GM23338 (cell line): ENCODE measurements around the gene LRP1B. TPM values are rescaled to one million over a fixed set of nuclear protein-coding genes. Genes with fewer than 3 reads are reported as not detected.

Experiments
- ATAC-seq: fragments of 200-7000 bp; cut with Tn5 transposase; 3 replicates; pipeline ENCODE4 v1.9.1; 2020
- DNase-seq: peaks from one replicate; pipeline ENCODE4 v3.0.0-alpha.2; 2015; ENCODE audit warnings: low spot score
- H2AFZ ChIP-seq: fragments of 200-600 bp; sonication (generic); 2 replicates; pipeline ENCODE4 v1.8.0; 2016; ENCODE audit warnings: antibody characterized with exemption, mild to moderate bottlenecking, moderate library complexity
- H3F3A ChIP-seq: fragments of 200-600 bp; sonication (generic); replicated peaks from 2 replicates; pipeline ENCODE4 v1.8.0; 2017; ENCODE audit warnings: antibody characterized with exemption, mixed run types, low read depth
- H3K27ac ChIP-seq: fragments of 200-600 bp; sonication (generic); 2 replicates; pipeline ENCODE4 v1.6.1; 2016; ENCODE audit warnings: low read depth
- H3K27me3 ChIP-seq: fragments of 200-600 bp; sonication (generic); 2 replicates; pipeline ENCODE4 v1.8.0; 2016; ENCODE audit warnings: mild to moderate bottlenecking, mixed run types, moderate library complexity; ENCODE audit not compliant: insufficient read depth
- H3K36me3 ChIP-seq: fragments of 200-600 bp; sonication (generic); 2 replicates; pipeline ENCODE4 v1.8.0; 2016; ENCODE audit warnings: mild to moderate bottlenecking; ENCODE audit not compliant: insufficient read depth
- H3K4me1 ChIP-seq: fragments of 200-600 bp; sonication (generic); 2 replicates; pipeline ENCODE4 v1.8.0; 2016; ENCODE audit warnings: mild to moderate bottlenecking, moderate library complexity; ENCODE audit not compliant: insufficient read depth
- H3K4me2 ChIP-seq: fragments of 200-600 bp; sonication (generic); 2 replicates; pipeline ENCODE4 v1.7.1; 2017; ENCODE audit warnings: mixed run types
- H3K4me3 ChIP-seq: fragments of 200-600 bp; sonication (generic); 2 replicates; pipeline ENCODE4 v1.6.1; 2016; ENCODE audit warnings: mixed run types
- H3K79me2 ChIP-seq: fragments of 200-600 bp; sonication (generic); replicated peaks from 2 replicates; pipeline ENCODE4 v1.8.0; 2017; ENCODE audit warnings: mild to moderate bottlenecking; ENCODE audit not compliant: insufficient read depth
- H3K9me2 ChIP-seq: fragments of 200-600 bp; sonication (generic); 2 replicates; pipeline ENCODE4 v1.8.0; 2017; ENCODE audit not compliant: insufficient read depth
- H4K20me1 ChIP-seq: fragments of 200-600 bp; sonication (generic); replicated peaks from 2 replicates; pipeline ENCODE4 v1.8.0; 2017; ENCODE audit warnings: mild to moderate bottlenecking; ENCODE audit not compliant: insufficient read depth
- H3K27ac Mint-ChIP-seq: 2 replicates; pipeline ENCODE4 v1.8.0; 2020; ENCODE audit warnings: inconsistent platforms, mild to moderate bottlenecking, moderate library complexity, mixed read lengths
- H3K27me3 Mint-ChIP-seq: 3 replicates; pipeline ENCODE4 v1.8.0; 2022; ENCODE audit warnings: low read depth, mild to moderate bottlenecking, moderate library complexity, mixed read lengths, inconsistent platforms; ENCODE audit not compliant: insufficient read depth, poor library complexity
- H3K36me3 Mint-ChIP-seq: 3 replicates; pipeline ENCODE4 v1.8.0; 2021; ENCODE audit warnings: low read depth, mild to moderate bottlenecking, inconsistent platforms, moderate library complexity, mixed read lengths
- H3K4me1 Mint-ChIP-seq: 3 replicates; pipeline ENCODE4 v1.8.0; 2020; ENCODE audit warnings: mild to moderate bottlenecking, inconsistent platforms, mixed read lengths
- H3K4me3 Mint-ChIP-seq: 3 replicates; pipeline ENCODE4 v1.8.0; 2021; ENCODE audit warnings: moderate library complexity, mild to moderate bottlenecking, inconsistent platforms, mixed read lengths
- H3K9me3 Mint-ChIP-seq: 3 replicates; pipeline ENCODE4 v1.8.0; 2020; ENCODE audit warnings: moderate library complexity, mild to moderate bottlenecking, inconsistent platforms, mixed read lengths
- NANOG ChIP-seq: IDR thresholded peaks from 2 replicates; pipeline ENCODE4 v1.6.1; 2016; ENCODE audit warnings: antibody characterized with exemption, borderline replicate concordance
- POLR2AphosphoS5 ChIP-seq: IDR thresholded peaks from 2 replicates; pipeline ENCODE4 v1.6.1; 2016; ENCODE audit warnings: antibody characterized with exemption, low read depth
- polyA plus RNA-seq: library from polyadenylated mRNA; unstranded; fragments of >200 nt; fragmentation: Nextera tagmentation; extraction: Ambion mirVana; gene quantifications from 2 replicates; pipeline ENCODE4 v1.2.1, GENCODE V29; 2016
- total RNA-seq: library from RNA; depleted of rRNA; stranded (reverse); fragments of >200 nt; shearing (Covaris generic); gene quantifications from 2 replicates; pipeline ENCODE4 v1.2.3, GENCODE V29; 2014
- TF ChIP-seq, protein P1 (sequence below): IDR thresholded peaks from one replicate; pipeline ENCODE4 v1.6.1; 2018; ENCODE audit warnings: antibody characterized with exemption; ENCODE audit not compliant: unreplicated experiment
- TF ChIP-seq, protein P2 (sequence below): fragments of 250-450 bp; sonication (Bioruptor Pico); IDR thresholded peaks from 2 replicates; pipeline ENCODE4 v1.5.0; 2020; ENCODE audit warnings: mild to moderate bottlenecking, moderate library complexity

LRP1B gene
- total and polyA plus RNA-seq, 2 experiments from 2014 or later: 0.15 to 0.97 TPM

DNA sequence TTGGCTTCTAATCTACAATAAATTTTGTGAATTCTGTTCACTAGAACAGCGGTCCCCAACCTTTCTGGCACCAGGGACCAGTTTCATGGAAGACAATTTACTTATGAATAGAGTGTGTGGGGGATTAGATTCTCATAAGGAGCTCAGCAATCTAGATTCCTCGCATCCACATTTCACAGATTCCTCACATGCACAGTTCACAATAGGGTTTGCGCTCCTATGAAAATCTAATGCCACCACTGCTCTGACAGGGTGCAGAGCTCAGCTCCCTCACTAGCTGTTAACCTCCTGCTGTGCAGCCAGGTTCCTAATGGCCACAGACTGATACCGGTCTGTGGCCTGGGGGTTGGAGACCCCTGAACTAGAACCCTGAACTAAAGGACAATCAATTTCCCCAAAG is 1782.0 kb downstream of the LRP1B start:
- H3K27ac Mint-ChIP-seq: no peak overlapping the region
- 0 out of 3 replicates have a peak overlapping the region, but pooled peaks have one; percentile 9 for H3K4me3 Mint-ChIP-seq

More for the DNA sequence above, 1782.0 kb downstream of the LRP1B start:
- Mint-ChIP-seq H3K27me3 (no peaks in the 10 kb centered on the region), H3K4me1 (peaks cover 13% of the 10 kb centered on the region), H3K36me3 (no peaks in the 10 kb centered on the region), H3K9me3 (no peaks in the 10 kb centered on the region)
- H4K20me1 ChIP-seq: no peaks in the 10 kb centered on the region
- H2AFZ ChIP-seq: no peak overlapping the region
- no peaks in the 10 kb centered on the region for H3K79me2 ChIP-seq
- no peaks in the 10 kb centered on the region for H3K9me2 ChIP-seq
- ATAC-seq (peak; percentile 74), DNase-seq (peak; percentile 67)
- H3K4me1 ChIP-seq: peaks cover 13% of the 10 kb centered on the region
- peak; percentile 46; the same call in 1 of the 2 replicates for TF ChIP-seq NANOG
- TF ChIP-seq, protein P1, sequence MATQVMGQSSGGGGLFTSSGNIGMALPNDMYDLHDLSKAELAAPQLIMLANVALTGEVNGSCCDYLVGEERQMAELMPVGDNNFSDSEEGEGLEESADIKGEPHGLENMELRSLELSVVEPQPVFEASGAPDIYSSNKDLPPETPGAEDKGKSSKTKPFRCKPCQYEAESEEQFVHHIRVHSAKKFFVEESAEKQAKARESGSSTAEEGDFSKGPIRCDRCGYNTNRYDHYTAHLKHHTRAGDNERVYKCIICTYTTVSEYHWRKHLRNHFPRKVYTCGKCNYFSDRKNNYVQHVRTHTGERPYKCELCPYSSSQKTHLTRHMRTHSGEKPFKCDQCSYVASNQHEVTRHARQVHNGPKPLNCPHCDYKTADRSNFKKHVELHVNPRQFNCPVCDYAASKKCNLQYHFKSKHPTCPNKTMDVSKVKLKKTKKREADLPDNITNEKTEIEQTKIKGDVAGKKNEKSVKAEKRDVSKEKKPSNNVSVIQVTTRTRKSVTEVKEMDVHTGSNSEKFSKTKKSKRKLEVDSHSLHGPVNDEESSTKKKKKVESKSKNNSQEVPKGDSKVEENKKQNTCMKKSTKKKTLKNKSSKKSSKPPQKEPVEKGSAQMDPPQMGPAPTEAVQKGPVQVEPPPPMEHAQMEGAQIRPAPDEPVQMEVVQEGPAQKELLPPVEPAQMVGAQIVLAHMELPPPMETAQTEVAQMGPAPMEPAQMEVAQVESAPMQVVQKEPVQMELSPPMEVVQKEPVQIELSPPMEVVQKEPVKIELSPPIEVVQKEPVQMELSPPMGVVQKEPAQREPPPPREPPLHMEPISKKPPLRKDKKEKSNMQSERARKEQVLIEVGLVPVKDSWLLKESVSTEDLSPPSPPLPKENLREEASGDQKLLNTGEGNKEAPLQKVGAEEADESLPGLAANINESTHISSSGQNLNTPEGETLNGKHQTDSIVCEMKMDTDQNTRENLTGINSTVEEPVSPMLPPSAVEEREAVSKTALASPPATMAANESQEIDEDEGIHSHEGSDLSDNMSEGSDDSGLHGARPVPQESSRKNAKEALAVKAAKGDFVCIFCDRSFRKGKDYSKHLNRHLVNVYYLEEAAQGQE: no peak
- TF ChIP-seq, protein P2, sequence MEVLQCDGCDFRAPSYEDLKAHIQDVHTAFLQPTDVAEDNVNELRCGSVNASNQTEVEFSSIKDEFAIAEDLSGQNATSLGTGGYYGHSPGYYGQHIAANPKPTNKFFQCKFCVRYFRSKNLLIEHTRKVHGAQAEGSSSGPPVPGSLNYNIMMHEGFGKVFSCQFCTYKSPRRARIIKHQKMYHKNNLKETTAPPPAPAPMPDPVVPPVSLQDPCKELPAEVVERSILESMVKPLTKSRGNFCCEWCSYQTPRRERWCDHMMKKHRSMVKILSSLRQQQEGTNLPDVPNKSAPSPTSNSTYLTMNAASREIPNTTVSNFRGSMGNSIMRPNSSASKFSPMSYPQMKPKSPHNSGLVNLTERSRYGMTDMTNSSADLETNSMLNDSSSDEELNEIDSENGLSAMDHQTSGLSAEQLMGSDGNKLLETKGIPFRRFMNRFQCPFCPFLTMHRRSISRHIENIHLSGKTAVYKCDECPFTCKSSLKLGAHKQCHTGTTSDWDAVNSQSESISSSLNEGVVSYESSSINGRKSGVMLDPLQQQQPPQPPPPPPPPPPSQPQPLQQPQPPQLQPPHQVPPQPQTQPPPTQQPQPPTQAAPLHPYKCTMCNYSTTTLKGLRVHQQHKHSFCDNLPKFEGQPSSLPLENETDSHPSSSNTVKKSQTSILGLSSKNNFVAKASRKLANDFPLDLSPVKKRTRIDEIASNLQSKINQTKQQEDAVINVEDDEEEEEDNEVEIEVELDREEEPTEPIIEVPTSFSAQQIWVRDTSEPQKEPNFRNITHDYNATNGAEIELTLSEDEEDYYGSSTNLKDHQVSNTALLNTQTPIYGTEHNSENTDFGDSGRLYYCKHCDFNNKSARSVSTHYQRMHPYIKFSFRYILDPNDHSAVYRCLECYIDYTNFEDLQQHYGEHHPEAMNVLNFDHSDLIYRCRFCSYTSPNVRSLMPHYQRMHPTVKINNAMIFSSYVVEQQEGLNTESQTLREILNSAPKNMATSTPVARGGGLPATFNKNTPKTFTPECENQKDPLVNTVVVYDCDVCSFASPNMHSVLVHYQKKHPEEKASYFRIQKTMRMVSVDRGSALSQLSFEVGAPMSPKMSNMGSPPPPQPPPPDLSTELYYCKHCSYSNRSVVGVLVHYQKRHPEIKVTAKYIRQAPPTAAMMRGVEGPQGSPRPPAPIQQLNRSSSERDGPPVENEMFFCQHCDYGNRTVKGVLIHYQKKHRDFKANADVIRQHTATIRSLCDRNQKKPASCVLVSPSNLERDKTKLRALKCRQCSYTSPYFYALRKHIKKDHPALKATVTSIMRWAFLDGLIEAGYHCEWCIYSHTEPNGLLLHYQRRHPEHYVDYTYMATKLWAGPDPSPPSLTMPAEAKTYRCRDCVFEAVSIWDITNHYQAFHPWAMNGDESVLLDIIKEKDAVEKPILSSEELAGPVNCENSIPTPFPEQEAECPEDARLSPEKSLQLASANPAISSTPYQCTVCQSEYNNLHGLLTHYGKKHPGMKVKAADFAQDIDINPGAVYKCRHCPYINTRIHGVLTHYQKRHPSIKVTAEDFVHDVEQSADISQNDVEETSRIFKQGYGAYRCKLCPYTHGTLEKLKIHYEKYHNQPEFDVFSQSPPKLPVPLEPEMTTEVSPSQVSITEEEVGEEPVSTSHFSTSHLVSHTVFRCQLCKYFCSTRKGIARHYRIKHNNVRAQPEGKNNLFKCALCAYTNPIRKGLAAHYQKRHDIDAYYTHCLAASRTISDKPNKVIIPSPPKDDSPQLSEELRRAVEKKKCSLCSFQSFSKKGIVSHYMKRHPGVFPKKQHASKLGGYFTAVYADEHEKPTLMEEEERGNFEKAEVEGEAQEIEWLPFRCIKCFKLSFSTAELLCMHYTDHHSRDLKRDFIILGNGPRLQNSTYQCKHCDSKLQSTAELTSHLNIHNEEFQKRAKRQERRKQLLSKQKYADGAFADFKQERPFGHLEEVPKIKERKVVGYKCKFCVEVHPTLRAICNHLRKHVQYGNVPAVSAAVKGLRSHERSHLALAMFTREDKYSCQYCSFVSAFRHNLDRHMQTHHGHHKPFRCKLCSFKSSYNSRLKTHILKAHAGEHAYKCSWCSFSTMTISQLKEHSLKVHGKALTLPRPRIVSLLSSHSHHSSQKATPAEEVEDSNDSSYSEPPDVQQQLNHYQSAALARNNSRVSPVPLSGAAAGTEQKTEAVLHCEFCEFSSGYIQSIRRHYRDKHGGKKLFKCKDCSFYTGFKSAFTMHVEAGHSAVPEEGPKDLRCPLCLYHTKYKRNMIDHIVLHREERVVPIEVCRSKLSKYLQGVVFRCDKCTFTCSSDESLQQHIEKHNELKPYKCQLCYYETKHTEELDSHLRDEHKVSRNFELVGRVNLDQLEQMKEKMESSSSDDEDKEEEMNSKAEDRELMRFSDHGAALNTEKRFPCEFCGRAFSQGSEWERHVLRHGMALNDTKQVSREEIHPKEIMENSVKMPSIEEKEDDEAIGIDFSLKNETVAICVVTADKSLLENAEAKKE (CRISPR knock-in tag): peak; percentile 58; the same call in 1 of the 2 replicates
- no peak for TF ChIP-seq POLR2AphosphoS5
- no peak overlapping the region for H3K4me3 ChIP-seq
- no peaks in the 10 kb centered on the region for H3F3A ChIP-seq
- peak overlapping the region; percentile 29; the same call in 1 of the 2 replicates for H3K4me2 ChIP-seq
- H3K27me3 ChIP-seq: no peaks in the 10 kb centered on the region
- H3K36me3 ChIP-seq: no peaks in the 10 kb centered on the region
- no peak overlapping the region for H3K27ac ChIP-seq
